K562 (cell line): ENCODE results near the gene OST4. TPM values are rescaled to one million over a fixed set of nuclear protein-coding genes. Genes with fewer than 3 reads are reported as not detected.

Source experiments
- ATAC-seq: fragments of 200-7000 bp; cut with Tn5 transposase; 3 replicates; pipeline ENCODE4 v1.9.1; 2020; ENCODE audit warnings: moderate library complexity
- BruUV-seq: library from RNA; stranded (reverse); fragments of 400-500 nt; replicated peaks from 2 replicates; lab custom pipeline; 2021; lab: Mats Ljungman, UMichigan
- CTCF ChIA-PET: fragments of 300-600 bp; formaldehyde crosslinking; extraction: SDS; loops from one replicate; lab custom pipeline; 2021; ENCODE audit warnings: low intra/inter-chr PET ratio; lab: Yijun Ruan, JAX
- POLR2A ChIA-PET: fragments of 300-600, 350-650 bp; sonication (Branson Sonifier 250); formaldehyde crosslinking; extraction: SDS; loops from one replicate; lab custom pipeline; 2021; ENCODE audit warnings: antibody characterized with exemption, inconsistent platforms; lab: Yijun Ruan, JAX
- DNase-seq, 4 experiments: peaks; one replicate each; pipeline versions ENCODE4 v3.0.0 to v3.0.0-alpha.2; 2011 to 2018; ENCODE audit warnings: low spot score in 3 of 4, mixed read lengths in 3 of 4; ENCODE audit errors: extremely low read depth in 1 of 4
- FAIRE-seq: peaks from 2 replicates; lab custom pipeline; 2011; peaks lifted over from hg19 to GRCh38; lab: Jason Lieb, UNC
- H2AFZ ChIP-seq: 2 replicates; pipeline ENCODE4 v1.6.0; 2011; ENCODE audit warnings: low read depth, low read length, control low read depth, inconsistent platforms
- H3K27ac ChIP-seq: fragments of 200-600 bp; 3 replicates; pipeline ENCODE4 v1.8.0; 2011; ENCODE audit warnings: low read depth, mild to moderate bottlenecking, control low read depth, inconsistent platforms, low read length, moderate library complexity, mixed read lengths; ENCODE audit errors: extremely low read depth
- H3K27me3 ChIP-seq, 2 experiments: fragments of 300-600 bp in 1 of 2; 2 replicates in 1 of 2; 3 replicates in 1 of 2; pipeline versions ENCODE4 v1.6.0 to v1.8.0; 2011; ENCODE audit warnings: inconsistent platforms in 2 of 2, low read length in 2 of 2, mild to moderate bottlenecking in 1 of 2, mixed read lengths in 1 of 2, moderate library complexity in 1 of 2; ENCODE audit not compliant: control insufficient read depth in 2 of 2, insufficient read depth in 2 of 2
- H3K36me3 ChIP-seq: fragments of 300-600 bp; 3 replicates; pipeline ENCODE4 v1.8.0; 2011; ENCODE audit warnings: mild to moderate bottlenecking, low read length, inconsistent platforms; ENCODE audit not compliant: control insufficient read depth, insufficient read depth
- H3K4me1 ChIP-seq, 2 experiments: fragments of 200-600 bp in 1 of 2; replicated peaks in 1 of 2; 2 replicates in 1 of 2; 3 replicates in 1 of 2; pipeline versions ENCODE4 v1.5.1 to v1.8.0; 2011; ENCODE audit warnings: inconsistent platforms in 2 of 2, low read length in 2 of 2, mild to moderate bottlenecking in 1 of 2, mixed read lengths in 1 of 2, moderate library complexity in 1 of 2; ENCODE audit not compliant: control insufficient read depth in 2 of 2, insufficient read depth in 2 of 2
- H3K4me2 ChIP-seq: 2 replicates; pipeline ENCODE4 v1.6.1; 2011; ENCODE audit warnings: low read length, control low read depth, inconsistent platforms, mixed read lengths; ENCODE audit not compliant: insufficient read depth
- H3K4me3 ChIP-seq: fragments of 200-600 bp; sonication (generic), shearing (Covaris generic); 2 replicates; pipeline ENCODE4 v1.5.1; 2016; ENCODE audit warnings: control low read depth, inconsistent platforms
- H3K79me2 ChIP-seq: fragments of 200-600 bp; 3 replicates; pipeline ENCODE4 v1.8.0; 2011; ENCODE audit warnings: low read length, inconsistent platforms; ENCODE audit not compliant: control insufficient read depth, insufficient read depth
- H3K9ac ChIP-seq, 2 experiments: 2 replicates each; pipeline versions ENCODE4 v1.6.0 to v1.6.1; 2011; ENCODE audit warnings: low read depth in 2 of 2, low read length in 2 of 2, control low read depth in 1 of 2, inconsistent platforms in 1 of 2, mild to moderate bottlenecking in 1 of 2, mixed read lengths in 1 of 2; ENCODE audit not compliant: insufficient read depth in 1 of 2
- H3K9me1 ChIP-seq: one replicate; pipeline ENCODE4 v1.6.0; 2011; ENCODE audit warnings: inconsistent platforms, mild to moderate bottlenecking, low read length, moderate library complexity; ENCODE audit not compliant: control insufficient read depth, insufficient read depth
- H3K9me3 ChIP-seq: replicated peaks from 2 replicates; pipeline ENCODE4 v1.5.1; 2011; ENCODE audit warnings: low read depth, low read length, inconsistent platforms; ENCODE audit not compliant: control insufficient read depth, insufficient read depth
- H4K20me1 ChIP-seq: replicated peaks from 2 replicates; pipeline ENCODE4 v1.6.1; 2011; ENCODE audit warnings: low read length, inconsistent platforms, mixed read lengths; ENCODE audit not compliant: control insufficient read depth, insufficient read depth
- AFF1 ChIP-seq, 2 experiments: fragments of 450-650 bp; IDR thresholded peaks; 2 replicates each; pipeline ENCODE4 v1.6.1; 2018; ENCODE audit warnings: mild to moderate bottlenecking in 2 of 2, low read depth in 1 of 2; ENCODE audit not compliant: partially characterized antibody in 2 of 2
- FOXK2 ChIP-seq, 2 experiments: fragments of 450-650 bp; IDR thresholded peaks in 1 of 2; conservative IDR thresholded peaks in 1 of 2; 2 replicates each; pipeline ENCODE4 v1.6.1; 2016; ENCODE audit warnings: low read depth in 2 of 2, mild to moderate bottlenecking in 1 of 2
- GTF2F1 ChIP-seq: IDR thresholded peaks from 2 replicates; pipeline ENCODE4 v1.6.1; 2011; ENCODE audit warnings: low read depth, low read length, improper control_type of control experiment
- HMGN3 ChIP-seq: IDR thresholded peaks from 2 replicates; pipeline ENCODE4 v1.6.1; 2011; ENCODE audit warnings: borderline replicate concordance, low read depth, mild to moderate bottlenecking, mixed read lengths, low read length; ENCODE audit not compliant: insufficient read length; ENCODE audit errors: extremely low read depth
- MAX ChIP-seq: sonication (generic); formaldehyde crosslinking; IDR thresholded peaks from 2 replicates; pipeline ENCODE4 v1.9.0; 2022; ENCODE audit warnings: mild to moderate bottlenecking, missing genetic modification reagents
- MXI1 ChIP-seq: IDR thresholded peaks from 2 replicates; pipeline ENCODE4 v1.6.1; 2011; ENCODE audit warnings: low read depth, mild to moderate bottlenecking, improper control_type of control experiment, low read length
- POLR2B ChIP-seq: fragments of 450-650 bp; IDR thresholded peaks from 2 replicates; pipeline ENCODE4 v1.6.1; 2018; ENCODE audit warnings: low read depth; ENCODE audit not compliant: partially characterized antibody
- RB1 ChIP-seq: fragments of 450-650 bp; IDR thresholded peaks from 2 replicates; pipeline ENCODE4 v1.6.1; 2017; ENCODE audit warnings: low read depth, mild to moderate bottlenecking
- TAF9B ChIP-seq: fragments of 450-650 bp; IDR thresholded peaks from 2 replicates; pipeline ENCODE4 v1.6.1; 2018; ENCODE audit warnings: mild to moderate bottlenecking; ENCODE audit not compliant: partially characterized antibody
- TCF15 ChIP-seq: fragments of 250-450 bp; sonication (Bioruptor Pico); IDR thresholded peaks from 2 replicates; pipeline ENCODE4 v1.8.0; 2022; ENCODE audit warnings: moderate library complexity, mild to moderate bottlenecking, inconsistent platforms
- ZFP36 ChIP-seq: fragments of 150-350 bp; IDR thresholded peaks from 2 replicates; pipeline ENCODE4 v1.6.1; 2018; ENCODE audit warnings: low read length, low read depth; ENCODE audit not compliant: partially characterized antibody
- ZNF217 ChIP-seq: sonication (generic); formaldehyde crosslinking; IDR thresholded peaks from 2 replicates; pipeline ENCODE4 v1.8.0; 2022; ENCODE audit warnings: mild to moderate bottlenecking, missing genetic modification reagents
- ZNF354B ChIP-seq: fragments of 250-450 bp; sonication (Bioruptor Pico); IDR thresholded peaks from 2 replicates; pipeline ENCODE4 v1.4.0; 2020
- ZNF431 ChIP-seq: sonication (generic); formaldehyde crosslinking; IDR thresholded peaks from 2 replicates; pipeline ENCODE4 v1.8.0; 2022; ENCODE audit warnings: mild to moderate bottlenecking, missing genetic modification reagents
- ZNF561 ChIP-seq: fragments of 450-650 bp; formaldehyde crosslinking; conservative IDR thresholded peaks from 2 replicates; pipeline ENCODE4 v1.4.0; 2020; ENCODE audit warnings: mild to moderate bottlenecking, moderate library complexity
- ZNF77 ChIP-seq: fragments of 250-450 bp; sonication (Bioruptor Pico); IDR thresholded peaks from 2 replicates; pipeline ENCODE4 v1.5.0; 2020
- WGBS: fragments of 100-300 bp; shearing (Covaris generic); methylation state at CpG from one replicate; pipeline ENCODE4 v1.1.6; 2016; ENCODE audit warnings: low coverage, mixed read lengths; ENCODE audit not compliant: insufficient coverage; ENCODE audit errors: missing lambda C conversion rate; 5-methylcytosine and 5-hydroxymethylcytosine counted together
- in situ Hi-C: fragments of 300-500 bp; cut with MboI; formaldehyde crosslinking; loops from 4 replicates; pipeline ENCODE4 v1.15.0; 2018; ENCODE audit warnings: inconsistent platforms, mixed read lengths
- intact Hi-C: fragments of 100-400 bp; cut with micrococcal nuclease; formaldehyde crosslinking; loops from 2 replicates; pipeline ENCODE4 v1.14.2; 2022
- polyA plus RNA-seq, 8 experiments: library from polyadenylated mRNA; depleted of rRNA in 4 of 8; stranded (reverse) in 5 of 8; unstranded in 3 of 8; fragments of >200 nt; fragmentation: Nextera tagmentation in 2 of 8; fragmentation: Illumina TruSeq in 1 of 8; extraction: Ambion mirVana in 2 of 8; extraction: Trizol in 1 of 8; gene quantifications; 2 replicates each; pipeline versions ENCODE4 v1.2.1 to v1.2.3, GENCODE V29; 2011 to 2014; ENCODE audit warnings: inconsistent platforms in 1 of 8, missing spikeins in 1 of 8
- total RNA-seq, 7 experiments: library from RNA; depleted of rRNA in 6 of 7; stranded (reverse); fragments of >200 nt in 6 of 7; fragmentation: Illumina TruSeq in 2 of 7; extraction: Trizol in 2 of 7; gene quantifications; 2 replicates each; pipeline versions ENCODE4 v1.2.1 to v1.2.3, GENCODE V29; 2011 to 2021; ENCODE audit warnings: low replicate concordance in 1 of 7

The OST4 gene
- total and polyA plus RNA-seq, 9 of the 15 experiments (the other 6 are each of a cell fraction or from before 2014, with no cell fraction given): 186 to 1,155 (median 355) TPM

GRCh38 chr2:27050996-27051901, 20.2 kb downstream of the OST4 start, which contains the start of gene AGBL5:
Gene AGBL5, plus strand, starts transcription at chr2:27051668. Its CDS starts 1,291 bp downstream, at chr2:27052959.
- Histone ChIP-seq H2AFZ (peak within 1 kb of the TSS; percentile 92), H3K36me3 (peaks cover 38% of the 10 kb centered on the region; the same call in 2 of the 3 replicates), H3K9me3 (no peaks in the 10 kb centered on the region), H3K9ac (peak within 1 kb of the TSS; percentile 85 to 95), H3K79me2 (0 out of 3 replicates have a peak, but pooled peaks cover 5% of the 10 kb centered on the region), H3K9me1 (no peaks in the 10 kb centered on the region), H3K4me3 (peak within 1 kb of the TSS; percentile 84), H3K4me2 (peak within 1 kb of the TSS; percentile 98), H3K4me1 (peaks cover 15 to 30% of the 10 kb centered on the region in 2 experiments; a peak in 4 of 5 replicates), H3K27me3 (no peaks in the 10 kb centered on the region), H4K20me1 (no peaks in the 10 kb centered on the region; the same call in 1 of the 2 replicates), H3K27ac (peak within 1 kb of the TSS; percentile 95)
- WGBS: 1% methylated on average over 40 of the region's 67 CpGs
- FAIRE-seq (peak; percentile 85), ATAC-seq (peak; percentile 91), DNase-seq (peak; percentile 96 to 100 (median 100))
- intact Hi-C loops: loop anchor here (2.0 kb wide), 2 partner anchors 18 to 30 kb away; partner anchors contain the start of gene TMEM214
- no TSS peak for BruUV-seq
- POLR2A ChIA-PET: interaction anchor here (0.6 to 10.5 kb wide), 14 partner anchors 9 to 252 kb away, joined by 3 to 112 read pairs (median 6); partner anchors contain the start of genes OST4 and TMEM214
- CTCF ChIA-PET: interaction anchor here (1.0 kb wide), 1 partner anchor 36 kb away, joined by 4 read pairs; the partner anchor contains the start of gene KHK
- in situ Hi-C loops: no loop called here
- no peak for TF ChIP-seq ZNF354B
- no peak for TF ChIP-seq MXI1
- TF ChIP-seq ZNF77 (CRISPR knock-in tag): no peak
- TF ChIP-seq MAX (CRISPR knock-in tag): peak; percentile 66
- TF ChIP-seq RB1: peak; percentile 44; the same call in 1 of the 2 replicates
- peak; percentile 26; the same call in 1 of the 2 replicates for TF ChIP-seq TCF15 (CRISPR knock-in tag)
- peak; percentile 62 to 86 for TF ChIP-seq AFF1 (IDR thresholded peaks at IDR 0.05; ENCODE audit: low read depth in 1 of 2, partially characterized antibody in 2 of 2)
- TF ChIP-seq HMGN3: no peak
- TF ChIP-seq ZNF431 (CRISPR knock-in tag): no peak; the same call in 1 of the 2 replicates
- no peak for TF ChIP-seq GTF2F1
- no peak for TF ChIP-seq ZNF561 (CRISPR knock-in tag)
- no peak for TF ChIP-seq TAF9B
- TF ChIP-seq FOXK2 (conservative IDR thresholded peaks at IDR 0.05 in 1 of 2, IDR thresholded peaks at IDR 0.05 in 1 of 2; ENCODE audit: low read depth in 2 of 2): peak; percentile 51 to 71; a peak in 3 of 4 replicates
- TF ChIP-seq POLR2B: peak; percentile 72
- TF ChIP-seq ZFP36: peak; percentile 30
- no peak for TF ChIP-seq ZNF217 (CRISPR knock-in tag)
